OCI-LY7 (cell line): ENCODE results near the gene TLE3. TPM values are rescaled to one million over a fixed set of nuclear protein-coding genes. Genes with fewer than 3 reads are reported as not detected.

Experiments
- BruUV-seq: library from RNA; stranded (reverse); fragments of 400-500 nt; replicated peaks from 2 replicates; lab custom pipeline; 2021; lab: Mats Ljungman, UMichigan
- CTCF ChIA-PET: fragments of 300-600 bp; sonication (Branson Sonifier 250); formaldehyde crosslinking; loops from one replicate; lab custom pipeline; 2022; ENCODE audit warnings: antibody characterized with exemption; ENCODE audit not compliant: unreplicated experiment; lab: Charles Lee
- POLR2A ChIA-PET: fragments of 300-600 bp; sonication (Branson Sonifier 250); formaldehyde crosslinking; loops from one replicate; lab custom pipeline; 2022; ENCODE audit warnings: antibody characterized with exemption; lab: Charles Lee
- DNase-seq: peaks from one replicate; pipeline ENCODE4 v3.0.0-alpha.2; 2015; ENCODE audit warnings: low spot score
- H2AFZ ChIP-seq: fragments of 200-600 bp; sonication (generic), shearing (Covaris generic); 2 replicates; pipeline ENCODE4 v1.6.1; 2014; ENCODE audit warnings: mild to moderate bottlenecking, antibody characterized with exemption, low read length, moderate library complexity
- H3K27ac ChIP-seq: fragments of 200-600 bp; sonication (generic); 2 replicates; pipeline ENCODE4 v1.5.1; 2014; ENCODE audit warnings: mixed run types, low read depth, mild to moderate bottlenecking, moderate library complexity, low read length, inconsistent platforms; ENCODE audit not compliant: poor library complexity, severe bottlenecking
- H3K36me3 ChIP-seq: fragments of 200-600 bp; sonication (generic); 2 replicates; pipeline ENCODE4 v1.6.1; 2014; ENCODE audit warnings: mild to moderate bottlenecking, antibody characterized with exemption, low read length, moderate library complexity, mixed read lengths; ENCODE audit not compliant: insufficient read depth
- H3K4me1 ChIP-seq: fragments of 200-600 bp; sonication (generic); 2 replicates; pipeline ENCODE4 v1.5.1; 2014; ENCODE audit warnings: mild to moderate bottlenecking, low read length; ENCODE audit not compliant: insufficient read depth, poor library complexity, severe bottlenecking
- H3K4me2 ChIP-seq: fragments of 200-600 bp; sonication (generic); 2 replicates; pipeline ENCODE4 v1.6.1; 2014; ENCODE audit warnings: mild to moderate bottlenecking, low read length
- H3K4me3 ChIP-seq: fragments of 200-600 bp; sonication (generic); 2 replicates; pipeline ENCODE4 v1.5.1; 2014; ENCODE audit warnings: mild to moderate bottlenecking, low read depth, low read length; ENCODE audit not compliant: poor library complexity, severe bottlenecking
- H3K79me2 ChIP-seq: fragments of 200-600 bp; sonication (generic); 2 replicates; pipeline ENCODE4 v1.6.1; 2016; ENCODE audit warnings: low read depth, mild to moderate bottlenecking, low read length, moderate library complexity, mixed read lengths; ENCODE audit not compliant: insufficient read depth
- H3K9me2 ChIP-seq: fragments of 200-600 bp; sonication (generic); 2 replicates; pipeline ENCODE4 v1.6.1; 2016; ENCODE audit warnings: mild to moderate bottlenecking, low read length, mixed read lengths; ENCODE audit not compliant: insufficient read depth
- H3K9me3 ChIP-seq: fragments of 200-600 bp; sonication (generic); 2 replicates; pipeline ENCODE4 v1.6.1; 2014; ENCODE audit warnings: mild to moderate bottlenecking, mixed run types, low read length, mixed read lengths
- H4K20me1 ChIP-seq: fragments of 200-600 bp; sonication (generic); 2 replicates; pipeline ENCODE4 v1.6.1; 2014; ENCODE audit warnings: mild to moderate bottlenecking, antibody characterized with exemption, low read length, moderate library complexity, mixed read lengths; ENCODE audit not compliant: insufficient read depth
- CTCF ChIP-seq: fragments of 200-600 bp; sonication (generic); conservative IDR thresholded peaks from 2 replicates; pipeline ENCODE4 v1.5.1; 2014; ENCODE audit warnings: mild to moderate bottlenecking, antibody characterized with exemption, low read length, moderate library complexity, mixed read lengths
- EZH2phosphoT487 ChIP-seq: fragments of 200-600 bp; sonication (generic); IDR thresholded peaks from 2 replicates; pipeline ENCODE4 v1.6.1; 2018; ENCODE audit warnings: low read depth, borderline replicate concordance, mild to moderate bottlenecking, mixed run types, antibody characterized with exemption, low read length, moderate library complexity, mixed read lengths
- intact Hi-C: fragments of 100-400 bp; cut with micrococcal nuclease; formaldehyde crosslinking; loops from one replicate; pipeline ENCODE4 v1.10.0; 2022; ENCODE audit not compliant: unreplicated experiment
- total RNA-seq, 2 experiments: library from RNA; depleted of rRNA in 1 of 2; stranded (reverse); fragments of >200 nt in 1 of 2; shearing (Covaris generic) in 1 of 2; gene quantifications; 2 replicates each; pipeline ENCODE4 v1.2.3, GENCODE V29; 2014 to 2022

Gene TLE3
- total RNA-seq, 2 experiments from 2014 or later, result 31.9 to 37.9 TPM

- ChIA-PET CTCF (no interaction called here), POLR2A (no interaction called here)
- Histone ChIP-seq H3K36me3 (peaks cover 64% of the 10 kb centered on the region), H3K4me3 (no peak overlapping the region), H3K79me2 (peaks cover 26% of the 10 kb centered on the region; the same call in 1 of the 2 replicates), H3K27ac (no peak overlapping the region), H3K9me3 (no peaks in the 10 kb centered on the region), H3K4me1 (peaks cover 26% of the 10 kb centered on the region), H4K20me1 (peaks cover 21% of the 10 kb centered on the region; the same call in 1 of the 2 replicates), H2AFZ (no peak overlapping the region), H3K4me2 (peak overlapping the region; percentile 30; the same call in 1 of the 2 replicates), H3K9me2 (no peaks in the 10 kb centered on the region)
- DNase-seq, result no peak
- intact Hi-C loops, result loop anchor here (10.0 kb wide), 1 partner anchor 372 kb away; no protein-coding TSS in a partner anchor
- BruUV-seq, result no TSS peak
- TF ChIP-seq EZH2phosphoT487 (no peak), CTCF (no peak)
Observed at GRCh38 chr15:70093070-70093469, 4.6 kb downstream of the TLE3 start.

GRCh38 chr15:70092464-70093027, 5.2 kb downstream of the TLE3 start:
- no peak overlapping the region for H2AFZ ChIP-seq
- ChIA-PET CTCF (no interaction called here), POLR2A (interaction anchor here (0.5 kb wide), 1 partner anchor 284 kb away, joined by 3 read pairs; no protein-coding TSS in a partner anchor)
- no peak overlapping the region for H3K27ac ChIP-seq
- H4K20me1 ChIP-seq, result peaks cover 21% of the 10 kb centered on the region; the same call in 1 of the 2 replicates
- no peaks in the 10 kb centered on the region for H3K9me3 ChIP-seq
- H3K79me2 ChIP-seq, result peaks cover 26% of the 10 kb centered on the region; the same call in 1 of the 2 replicates
- H3K36me3 ChIP-seq, result peaks cover 69% of the 10 kb centered on the region
- no peak overlapping the region for H3K4me3 ChIP-seq
- no peaks in the 10 kb centered on the region for H3K9me2 ChIP-seq
- no peak for DNase-seq
- TF ChIP-seq CTCF (no peak), EZH2phosphoT487 (no peak)
- peaks cover 24% of the 10 kb centered on the region for H3K4me1 ChIP-seq
- BruUV-seq, result no TSS peak
- peak overlapping the region; percentile 30; the same call in 1 of the 2 replicates for H3K4me2 ChIP-seq
- intact Hi-C loops, result loop anchor here (10.0 kb wide), 1 partner anchor 372 kb away; no protein-coding TSS in a partner anchor
